Measurements from ENCODE around the gene ASPSCR1. TPM values are rescaled to one million over a fixed set of nuclear protein-coding genes. Genes with fewer than 3 reads are reported as not detected.

ASPSCR1 gene
- total RNA-seq, 3 donors from 2014 or later = 33.1 to 35.2 (median 34.5) TPM

- no peak for TF ChIP-seq CTCF (IDR thresholded peaks at IDR 0.05)
- ATAC-seq (no peak), DNase-seq (no peak)
- H3K9me3 ChIP-seq = no peaks in the 10 kb centered on the region
- H3K4me1 ChIP-seq (ENCODE audit: low read depth) = peaks cover 13% of the 10 kb centered on the region
- no peaks in the 10 kb centered on the region for H3K36me3 ChIP-seq (ENCODE audit: low read depth)
- intact Hi-C loops (cut with DNase I, micrococcal nuclease) = no loop called here
- H3K4me3 ChIP-seq = no peak overlapping the region
Measured at GRCh38 chr17:81934098-81934757, 43.2 kb upstream of the ASPSCR1 start.

- intact Hi-C loops (cut with DNase I, micrococcal nuclease) = no loop called here
- Histone ChIP-seq H3K4me1 (ENCODE audit: low read depth) (peaks cover 11% of the 10 kb centered on the region), H3K9me3 (no peaks in the 10 kb centered on the region), H3K36me3 (ENCODE audit: low read depth) (no peaks in the 10 kb centered on the region), H3K4me3 (no peak overlapping the region)
- TF ChIP-seq CTCF (IDR thresholded peaks at IDR 0.05) = no peak
- DNase-seq (peak in 1 of 3 donors; percentile 56), ATAC-seq (no peak)
Measured at GRCh38 chr17:81934850-81935708, 42.4 kb upstream of the ASPSCR1 start.

- Histone ChIP-seq H3K9me3 (no peaks in the 10 kb centered on the region), H3K36me3 (ENCODE audit: low read depth) (no peaks in the 10 kb centered on the region), H3K4me1 (ENCODE audit: low read depth) (peaks cover 8% of the 10 kb centered on the region), H3K4me3 (no peak overlapping the region)
- DNase-seq (no peak), ATAC-seq (no peak)
- no peak for TF ChIP-seq CTCF (IDR thresholded peaks at IDR 0.05)
- intact Hi-C loops (cut with DNase I, micrococcal nuclease) = no loop called here
Measured at GRCh38 chr17:81935709-81936084, 41.7 kb upstream of the ASPSCR1 start.

- Histone ChIP-seq H3K4me1 (ENCODE audit: low read depth) (peaks cover 12% of the 10 kb centered on the region), H3K4me3 (no peak overlapping the region), H3K36me3 (ENCODE audit: low read depth) (no peaks in the 10 kb centered on the region), H3K9me3 (no peaks in the 10 kb centered on the region)
- TF ChIP-seq CTCF (IDR thresholded peaks at IDR 0.05) = no peak
- intact Hi-C loops (cut with DNase I, micrococcal nuclease) = no loop called here
- peak in 1 of 3 donors; percentile 27 for DNase-seq
- ATAC-seq = no peak
Measured at GRCh38 chr17:81939218-81939617, 38.2 kb upstream of the ASPSCR1 start.

GRCh38 chr17:81939881-81940385 is 37.5 kb upstream of the ASPSCR1 start:
- TF ChIP-seq CTCF (IDR thresholded peaks at IDR 0.05) = no peak
- peak in 2 of 3 donors; percentile 32 to 61 for DNase-seq
- peaks cover 12% of the 10 kb centered on the region for H3K4me1 ChIP-seq (ENCODE audit: low read depth)
- no peak for ATAC-seq
- no peak overlapping the region for H3K4me3 ChIP-seq
- no peaks in the 10 kb centered on the region for H3K9me3 ChIP-seq
- no peaks in the 10 kb centered on the region for H3K36me3 ChIP-seq (ENCODE audit: low read depth)
- intact Hi-C loops (cut with DNase I, micrococcal nuclease) = no loop called here

Measured in mucosa of descending colon (tissue), 3 donors.